AG08396 (cell line): ENCODE measurements around the gene GCLC.
"Not testable (repeated sequence)": the region's sequence is repeated elsewhere in the genome, so short reads cannot be mapped to it uniquely, and the experiment has no call there.

Experiments used
- DNase-seq: peaks from one replicate; pipeline ENCODE4 v3.0.0; 2012; ENCODE audit warnings: low spot score, mixed read lengths

GCLC gene

GRCh38 chr6:53556986-53557715 is 12.2 kb upstream of the GCLC start:
- no peak for DNase-seq

- DNase-seq, result not testable (repeated sequence)
Measured at GRCh38 chr6:53553600-53553999, 8.7 kb upstream of the GCLC start.

- not testable (repeated sequence) for DNase-seq
Measured at GRCh38 chr6:53551681-53552080, 6.8 kb upstream of the GCLC start.

GRCh38 chr6:53547811-53548496 is 3.1 kb upstream of the GCLC start:
- DNase-seq, result peak; percentile 98

GRCh38 chr6:53547166-53547810 is 2.4 kb upstream of the GCLC start:
- DNase-seq, result no peak

GRCh38 chr6:53546281-53546680 is 1.4 kb upstream of the GCLC start:
- peak; percentile 71 for DNase-seq

- no peak for DNase-seq
Measured at GRCh38 chr6:53544217-53544469, 758 bp downstream of the GCLC start.

- DNase-seq, result no peak
Measured at GRCh38 chr6:53543359-53544216, 1.3 kb downstream of the GCLC start.

GRCh38 chr6:53541900-53542299 is 3.0 kb downstream of the GCLC start:
- DNase-seq, result no peak

- no peak for DNase-seq
Measured at GRCh38 chr6:53540129-53540692, 4.7 kb downstream of the GCLC start.

GRCh38 chr6:53539561-53539960 is 5.3 kb downstream of the GCLC start:
- no peak for DNase-seq

- DNase-seq, result no peak
Measured at GRCh38 chr6:53536561-53536960, 8.3 kb downstream of the GCLC start.

- DNase-seq, result no peak
Measured at GRCh38 chr6:53532942-53533341, 12.0 kb downstream of the GCLC start.

- DNase-seq, result no peak
Measured at GRCh38 chr6:53532061-53532797, 12.7 kb downstream of the GCLC start.

GRCh38 chr6:53530780-53531386 is 14.0 kb downstream of the GCLC start:
- no peak for DNase-seq

- no peak for DNase-seq
Measured at GRCh38 chr6:53530346-53530745, 14.6 kb downstream of the GCLC start.

GRCh38 chr6:53529324-53530036 is 15.4 kb downstream of the GCLC start:
- DNase-seq, result no peak

- no peak for DNase-seq
Measured at GRCh38 chr6:53528107-53528506, 16.8 kb downstream of the GCLC start.

GRCh38 chr6:53527249-53527765 is 17.6 kb downstream of the GCLC start:
- DNase-seq, result no peak

- DNase-seq, result no peak
Measured at GRCh38 chr6:53526000-53526399, 18.9 kb downstream of the GCLC start.
